Measurements from ENCODE around the gene TARDBP. TPM values are rescaled to one million over a fixed set of nuclear protein-coding genes. Genes with fewer than 3 reads are reported as not detected.
A peak's percentile ranks its signal among the peaks of the same experiment; 100 is the strongest.

The TARDBP gene
- total and polyA plus RNA-seq, 2 experiments from 2014 or later: 204 to 313 TPM

GRCh38 chr1:10968411-10968826, 44.0 kb upstream of the TARDBP start:
- TF ChIP-seq POLR2AphosphoS5 (IDR thresholded peaks at IDR 0.05; ENCODE audit: low read depth): no peak
- TF ChIP-seq ZNF114 (CRISPR knock-in tag; IDR thresholded peaks at IDR 0.05): no peak
- no peak for TF ChIP-seq JUNB (IDR thresholded peaks at IDR 0.05; ENCODE audit: unreplicated experiment)
- TF ChIP-seq STAT1 (IDR thresholded peaks at IDR 0.05; ENCODE audit: unreplicated experiment): no peak
- TF ChIP-seq ZNF331 (CRISPR knock-in tag; IDR thresholded peaks at IDR 0.05; ENCODE audit: low read depth): no peak
- no peak for TF ChIP-seq NANOG (IDR thresholded peaks at IDR 0.05; ENCODE audit: borderline replicate concordance)
- TF ChIP-seq CREB1 (CRISPR knock-in tag; IDR thresholded peaks at IDR 0.05; ENCODE audit: low read depth): no peak
- no peak for TF ChIP-seq ZNF462 (CRISPR knock-in tag; IDR thresholded peaks at IDR 0.05)
- no peak for TF ChIP-seq ETS1 (IDR thresholded peaks at IDR 0.05)
- TF ChIP-seq EZH2phosphoT487 (IDR thresholded peaks at IDR 0.05; ENCODE audit: unreplicated experiment): no peak
- TF ChIP-seq EZH2 (IDR thresholded peaks at IDR 0.05; ENCODE audit: low read depth, unreplicated experiment): no peak
- TF ChIP-seq CTCF (conservative IDR thresholded peaks at IDR 0.05; ENCODE audit: low read depth in 2 of 2): no peak
- no peak for TF ChIP-seq REST (IDR thresholded peaks at IDR 0.05; ENCODE audit: unreplicated experiment)
- Histone ChIP-seq H3K4me3 (no peak overlapping the region), H3F3A (replicated peaks; ENCODE audit: low read depth) (peaks cover 5% of the 10 kb centered on the region; the same call in 1 of the 2 replicates), H3K79me2 (replicated peaks; ENCODE audit: insufficient read depth) (no peaks in the 10 kb centered on the region), H3K4me2 (peak overlapping the region; percentile 60; the same call in 1 of the 2 replicates), H3K4me1 (ENCODE audit: insufficient read depth) (peaks cover 24% of the 10 kb centered on the region), H3K27me3 (ENCODE audit: insufficient read depth) (no peaks in the 10 kb centered on the region), H3K9me2 (ENCODE audit: insufficient read depth) (no peaks in the 10 kb centered on the region), H3K36me3 (ENCODE audit: insufficient read depth) (no peaks in the 10 kb centered on the region), H4K20me1 (replicated peaks; ENCODE audit: insufficient read depth) (no peaks in the 10 kb centered on the region), H3K27ac (ENCODE audit: low read depth) (no peak overlapping the region), H2AFZ (peak overlapping the region; percentile 61; the same call in 1 of the 2 replicates)
- peaks cover 8% of the 10 kb centered on the region for H3K27me3 Mint-ChIP-seq (ENCODE audit: insufficient read depth, low read depth, poor library complexity)
- no peaks in the 10 kb centered on the region for H3K9me3 Mint-ChIP-seq
- H3K36me3 Mint-ChIP-seq (ENCODE audit: low read depth): no peaks in the 10 kb centered on the region
- H3K4me1 Mint-ChIP-seq: peaks cover 37% of the 10 kb centered on the region
- H3K4me3 Mint-ChIP-seq: no peak overlapping the region; the same call in 2 of the 3 replicates
- ATAC-seq (no peak), DNase-seq (ENCODE audit: low spot score) (no peak)
- no peak overlapping the region for H3K27ac Mint-ChIP-seq
